ENCODE measurements around the gene SYNJ2.

Gene SYNJ2

GRCh38 chr6:158024566-158025297, 43.1 kb downstream of the SYNJ2 start:
- DNase-seq (ENCODE audit: extremely low read depth in 1 of 2, low read depth in 1 of 2), result no peak

GRCh38 chr6:158026054-158026900, 44.6 kb downstream of the SYNJ2 start:
- peak; percentile 66 to 86 for DNase-seq (ENCODE audit: extremely low read depth in 1 of 2, low read depth in 1 of 2)

- DNase-seq (ENCODE audit: extremely low read depth in 1 of 2, low read depth in 1 of 2), result no peak
Measured at GRCh38 chr6:158026901-158027589, 45.4 kb downstream of the SYNJ2 start.

GRCh38 chr6:158027590-158028285, 46.1 kb downstream of the SYNJ2 start:
- no peak for DNase-seq (ENCODE audit: extremely low read depth in 1 of 2, low read depth in 1 of 2)

- no peak for DNase-seq (ENCODE audit: extremely low read depth in 1 of 2, low read depth in 1 of 2)
Measured at GRCh38 chr6:158028421-158028820, 46.8 kb downstream of the SYNJ2 start.

GRCh38 chr6:158028876-158029275, 47.2 kb downstream of the SYNJ2 start:
- no peak for DNase-seq (ENCODE audit: extremely low read depth in 1 of 2, low read depth in 1 of 2)

- no peak for DNase-seq (ENCODE audit: extremely low read depth in 1 of 2, low read depth in 1 of 2)
Measured at GRCh38 chr6:158029668-158030230, 48.1 kb downstream of the SYNJ2 start.

- no peak for DNase-seq (ENCODE audit: extremely low read depth in 1 of 2, low read depth in 1 of 2)
Measured at GRCh38 chr6:158030380-158031300, 49.0 kb downstream of the SYNJ2 start.

GRCh38 chr6:158031381-158032353, 50.0 kb downstream of the SYNJ2 start:
- DNase-seq (ENCODE audit: extremely low read depth in 1 of 2, low read depth in 1 of 2), result peak; percentile 67 to 69

- no peak for DNase-seq (ENCODE audit: extremely low read depth in 1 of 2, low read depth in 1 of 2)
Measured at GRCh38 chr6:158032354-158032733, 50.7 kb downstream of the SYNJ2 start.

- DNase-seq (ENCODE audit: extremely low read depth in 1 of 2, low read depth in 1 of 2), result no peak
Measured at GRCh38 chr6:158033077-158033750, 51.6 kb downstream of the SYNJ2 start.

- no peak for DNase-seq (ENCODE audit: extremely low read depth in 1 of 2, low read depth in 1 of 2)
Measured at GRCh38 chr6:158033751-158034702, 52.4 kb downstream of the SYNJ2 start.

GRCh38 chr6:158036261-158036660, 54.6 kb downstream of the SYNJ2 start:
- DNase-seq (ENCODE audit: extremely low read depth in 1 of 2, low read depth in 1 of 2), result no peak

GRCh38 chr6:158037021-158037420, 55.4 kb downstream of the SYNJ2 start:
- DNase-seq (ENCODE audit: extremely low read depth in 1 of 2, low read depth in 1 of 2), result no peak

- no peak for DNase-seq (ENCODE audit: extremely low read depth in 1 of 2, low read depth in 1 of 2)
Measured at GRCh38 chr6:158037771-158038170, 56.1 kb downstream of the SYNJ2 start.

GRCh38 chr6:158038291-158039177, 56.9 kb downstream of the SYNJ2 start:
- no peak for DNase-seq (ENCODE audit: extremely low read depth in 1 of 2, low read depth in 1 of 2)
